Activated CD8-positive, alpha-beta memory T cell treated with anti-CD3 and anti-CD28 coated beads, Interleukin-2, amount 50 U/mL, for 1 hour (primary cell): ENCODE measurements around the gene POTEE.
"Not testable (repeated sequence)": the region's sequence is repeated elsewhere in the genome, so short reads cannot be mapped to it uniquely, and the experiment has no call there.

Experiments
- DNase-seq: peaks from one replicate; pipeline ENCODE4 v3.0.0-alpha.2; 2020; ENCODE audit errors: extremely low read depth

Gene POTEE

GRCh38 chr2:131209030-131209772 is at the start of gene POTEE:
TSS of gene POTEE (plus strand) at chr2:131209536. CDS start at chr2:131218403, 8,867 bp downstream.
- not testable (repeated sequence) for DNase-seq

GRCh38 chr2:131165562-131165961 is 43.8 kb upstream of the POTEE start:
- not testable (repeated sequence) for DNase-seq

- DNase-seq, result no peak
These were observed 40.8 kb upstream of the POTEE start for GRCh38 chr2:131168538-131168937.

- DNase-seq, result not testable (repeated sequence)
These were observed 31.3 kb upstream of the POTEE start for GRCh38 chr2:131178050-131178449.

GRCh38 chr2:131178721-131179418 is 30.5 kb upstream of the POTEE start:
- not testable (repeated sequence) for DNase-seq

- DNase-seq, result not testable (repeated sequence)
These were observed 27.9 kb upstream of the POTEE start for GRCh38 chr2:131181451-131181850.

GRCh38 chr2:131193421-131193820 is 15.9 kb upstream of the POTEE start:
- DNase-seq, result not testable (repeated sequence)

- not testable (repeated sequence) for DNase-seq
These were observed 13.2 kb upstream of the POTEE start for GRCh38 chr2:131196186-131196585.

GRCh38 chr2:131201098-131201497 is 8.2 kb upstream of the POTEE start:
- no peak for DNase-seq

- not testable (repeated sequence) for DNase-seq
These were observed 1.5 kb upstream of the POTEE start for GRCh38 chr2:131207839-131208238.

- not testable (repeated sequence) for DNase-seq
These were observed 403 bp downstream of the POTEE start for GRCh38 chr2:131209773-131210104.

- not testable (repeated sequence) for DNase-seq
These were observed 1.3 kb downstream of the POTEE start for GRCh38 chr2:131210434-131211211.

- not testable (repeated sequence) for DNase-seq
These were observed 8.1 kb downstream of the POTEE start for GRCh38 chr2:131217238-131217986.

- DNase-seq, result not testable (repeated sequence)
These were observed 26.5 kb downstream of the POTEE start for GRCh38 chr2:131235543-131236449.
